ENCODE measurements around the gene PIK3AP1. TPM values are rescaled to one million over a fixed set of nuclear protein-coding genes. Genes with fewer than 3 reads are reported as not detected.

Gene PIK3AP1
- total RNA-seq, 1 experiment from 2014 or later = 3.7 TPM

- DNase-seq (no peak), ATAC-seq (peak; percentile 9; the same call in 1 of the 2 replicates)
- Histone ChIP-seq H3K4me2 (ENCODE audit: low read length) (peak overlapping the region; percentile 97), H3K27ac (ENCODE audit: low read length) (no peak overlapping the region), H3F3A (ENCODE audit: low read length, unreplicated experiment) (no peaks in the 10 kb centered on the region), H3K9ac (ENCODE audit: low read length) (no peak overlapping the region), H3K9me3 (ENCODE audit: low read length) (no peaks in the 10 kb centered on the region), H3K79me2 (ENCODE audit: low read length) (no peaks in the 10 kb centered on the region), H3K4me3 (ENCODE audit: low read length) (peak overlapping the region; percentile 77; the same call in 1 of the 2 replicates), H4K20me1 (ENCODE audit: low read length) (no peaks in the 10 kb centered on the region), H3K27me3 (ENCODE audit: low read length) (no peaks in the 10 kb centered on the region), H3K9me2 (replicated peaks; ENCODE audit: low read length) (no peaks in the 10 kb centered on the region), H3K36me3 (ENCODE audit: low read depth, low read length) (no peaks in the 10 kb centered on the region), H2AFZ (ENCODE audit: low read length) (peak overlapping the region; percentile 97), H3K4me1 (ENCODE audit: insufficient read depth, low read length) (peaks cover 11% of the 10 kb centered on the region)
- intact Hi-C loops (cut with micrococcal nuclease) = loop anchor here (5.0 kb wide), 1 partner anchor 111 kb away; the partner anchor contains the start of gene LCOR
- CTCF ChIA-PET = interaction anchor here (0.5 kb wide), 1 partner anchor 81 kb away, joined by 4 read pairs; no protein-coding TSS in a partner anchor
- no TSS peak for BruUV-seq (replicated peaks)
- TF ChIP-seq, protein P1, sequence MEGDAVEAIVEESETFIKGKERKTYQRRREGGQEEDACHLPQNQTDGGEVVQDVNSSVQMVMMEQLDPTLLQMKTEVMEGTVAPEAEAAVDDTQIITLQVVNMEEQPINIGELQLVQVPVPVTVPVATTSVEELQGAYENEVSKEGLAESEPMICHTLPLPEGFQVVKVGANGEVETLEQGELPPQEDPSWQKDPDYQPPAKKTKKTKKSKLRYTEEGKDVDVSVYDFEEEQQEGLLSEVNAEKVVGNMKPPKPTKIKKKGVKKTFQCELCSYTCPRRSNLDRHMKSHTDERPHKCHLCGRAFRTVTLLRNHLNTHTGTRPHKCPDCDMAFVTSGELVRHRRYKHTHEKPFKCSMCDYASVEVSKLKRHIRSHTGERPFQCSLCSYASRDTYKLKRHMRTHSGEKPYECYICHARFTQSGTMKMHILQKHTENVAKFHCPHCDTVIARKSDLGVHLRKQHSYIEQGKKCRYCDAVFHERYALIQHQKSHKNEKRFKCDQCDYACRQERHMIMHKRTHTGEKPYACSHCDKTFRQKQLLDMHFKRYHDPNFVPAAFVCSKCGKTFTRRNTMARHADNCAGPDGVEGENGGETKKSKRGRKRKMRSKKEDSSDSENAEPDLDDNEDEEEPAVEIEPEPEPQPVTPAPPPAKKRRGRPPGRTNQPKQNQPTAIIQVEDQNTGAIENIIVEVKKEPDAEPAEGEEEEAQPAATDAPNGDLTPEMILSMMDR (conservative IDR thresholded peaks at IDR 0.05; ENCODE audit: low read depth, low read length) = no peak
- TF ChIP-seq EZH2phosphoT487 (IDR thresholded peaks at IDR 0.05; ENCODE audit: borderline replicate concordance, low read length) (no peak), EZH2 (IDR thresholded peaks at IDR 0.05; ENCODE audit: low read length, unreplicated experiment) (no peak)
- POLR2A ChIA-PET (ENCODE audit: unreplicated experiment) = no interaction called here
These were observed 876 bp upstream of the PIK3AP1 start for GRCh38 chr10:96721207-96721572.

DNA sequence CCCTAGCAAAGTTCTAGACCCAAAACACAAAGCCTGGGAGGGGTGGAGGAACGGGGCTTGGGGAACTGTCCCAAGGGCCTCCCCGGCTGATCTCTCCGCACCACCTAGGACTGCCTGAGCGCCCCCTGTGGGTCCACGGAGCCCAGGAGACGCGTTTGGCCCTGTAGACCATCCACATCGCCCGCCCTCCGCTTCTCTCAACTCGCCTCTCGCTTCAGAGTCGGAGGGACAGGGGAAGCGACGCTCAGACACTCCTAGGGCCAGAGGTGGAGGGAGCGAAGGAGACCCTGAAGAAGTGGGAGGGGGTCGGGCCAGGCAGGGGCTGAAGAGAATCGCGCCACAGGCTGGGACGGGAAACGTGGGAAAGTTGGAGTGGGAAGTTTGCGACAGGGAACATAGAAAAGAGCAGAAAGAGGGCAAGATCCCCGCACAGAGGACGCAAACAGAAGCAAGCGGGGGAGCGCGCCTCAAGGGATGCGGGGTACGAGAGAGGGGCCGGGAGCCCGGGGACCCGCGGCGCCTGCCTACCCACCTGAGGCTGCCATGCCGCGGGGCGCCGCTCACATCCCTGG lies 378 bp downstream of the PIK3AP1 start:
- ChIA-PET POLR2A (ENCODE audit: unreplicated experiment) (no interaction called here), CTCF (no interaction called here)
- TF ChIP-seq EZH2 (IDR thresholded peaks at IDR 0.05; ENCODE audit: low read length, unreplicated experiment) = no peak
- TF ChIP-seq, protein P1 (conservative IDR thresholded peaks at IDR 0.05; ENCODE audit: low read depth, low read length) = peak; percentile 61
- TF ChIP-seq EZH2phosphoT487 (IDR thresholded peaks at IDR 0.05; ENCODE audit: borderline replicate concordance, low read length) = no peak
- peaks cover 11% of the 10 kb centered on the region for H3K4me1 ChIP-seq (ENCODE audit: insufficient read depth, low read length)
- H3K9me2 ChIP-seq (replicated peaks; ENCODE audit: low read length) = no peaks in the 10 kb centered on the region
- intact Hi-C loops (cut with micrococcal nuclease) = loop anchor here (5.0 kb wide), 1 partner anchor 112 kb away; the partner anchor contains the start of gene LCOR
- no peaks in the 10 kb centered on the region for H3K9me3 ChIP-seq (ENCODE audit: low read length)
- no peaks in the 10 kb centered on the region for H4K20me1 ChIP-seq (ENCODE audit: low read length)
- H2AFZ ChIP-seq (ENCODE audit: low read length) = peak overlapping the region; percentile 97
- H3K4me3 ChIP-seq (ENCODE audit: low read length) = peak overlapping the region; percentile 77
- no peaks in the 10 kb centered on the region for H3K79me2 ChIP-seq (ENCODE audit: low read length)
- DNase-seq = peak; percentile 47
- H3K4me2 ChIP-seq (ENCODE audit: low read length) = peak overlapping the region; percentile 97
- BruUV-seq (replicated peaks) = no TSS peak
- H3K27ac ChIP-seq (ENCODE audit: low read length) = no peak overlapping the region
- H3K36me3 ChIP-seq (ENCODE audit: low read depth, low read length) = no peaks in the 10 kb centered on the region
- H3K9ac ChIP-seq (ENCODE audit: low read length) = no peak overlapping the region; the same call in 1 of the 2 replicates
- H3F3A ChIP-seq (ENCODE audit: low read length, unreplicated experiment) = no peaks in the 10 kb centered on the region
- ATAC-seq = peak; percentile 72
- no peaks in the 10 kb centered on the region for H3K27me3 ChIP-seq (ENCODE audit: low read length)

DNA sequence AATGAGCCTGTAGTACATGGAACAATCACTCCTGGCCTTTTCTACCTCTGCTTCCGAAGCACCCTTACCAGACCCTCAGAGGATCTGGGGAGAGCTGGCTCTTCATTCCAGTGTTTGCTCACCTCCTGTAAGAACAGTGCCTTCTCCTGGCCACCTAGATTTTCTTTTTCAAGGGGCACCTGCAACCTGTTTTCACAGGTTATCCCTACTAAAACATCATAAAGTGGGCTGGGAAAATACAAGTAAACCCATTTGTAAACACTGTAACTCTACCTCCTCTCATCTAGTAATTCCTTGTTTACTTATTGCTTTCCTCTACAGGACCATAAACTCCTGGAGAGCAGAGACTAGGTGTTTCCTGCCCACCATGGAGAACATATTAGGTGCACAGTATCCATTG lies 1.1 kb downstream of the PIK3AP1 start:
- TF ChIP-seq EZH2 (IDR thresholded peaks at IDR 0.05; ENCODE audit: low read length, unreplicated experiment) (no peak), EZH2phosphoT487 (IDR thresholded peaks at IDR 0.05; ENCODE audit: borderline replicate concordance, low read length) (no peak)
- TF ChIP-seq, protein P1 (conservative IDR thresholded peaks at IDR 0.05; ENCODE audit: low read depth, low read length) = no peak
- H2AFZ ChIP-seq (ENCODE audit: low read length) = no peak overlapping the region
- peak overlapping the region; percentile 97; the same call in 1 of the 2 replicates for H3K4me2 ChIP-seq (ENCODE audit: low read length)
- POLR2A ChIA-PET (ENCODE audit: unreplicated experiment) = no interaction called here
- no peak overlapping the region for H3K27ac ChIP-seq (ENCODE audit: low read length)
- no peaks in the 10 kb centered on the region for H3F3A ChIP-seq (ENCODE audit: low read length, unreplicated experiment)
- ATAC-seq (no peak), DNase-seq (no peak)
- CTCF ChIA-PET = no interaction called here
- no peaks in the 10 kb centered on the region for H3K36me3 ChIP-seq (ENCODE audit: low read depth, low read length)
- H3K9me3 ChIP-seq (ENCODE audit: low read length) = no peaks in the 10 kb centered on the region
- no peaks in the 10 kb centered on the region for H3K9me2 ChIP-seq (replicated peaks; ENCODE audit: low read length)
- no peaks in the 10 kb centered on the region for H4K20me1 ChIP-seq (ENCODE audit: low read length)
- H3K79me2 ChIP-seq (ENCODE audit: low read length) = no peaks in the 10 kb centered on the region
- H3K4me3 ChIP-seq (ENCODE audit: low read length) = no peak overlapping the region
- H3K4me1 ChIP-seq (ENCODE audit: insufficient read depth, low read length) = peaks cover 11% of the 10 kb centered on the region
- intact Hi-C loops (cut with micrococcal nuclease) = no loop called here
- TSS peak; percentile 29 for BruUV-seq (replicated peaks)
- H3K9ac ChIP-seq (ENCODE audit: low read length) = no peak overlapping the region
- H3K27me3 ChIP-seq (ENCODE audit: low read length) = no peaks in the 10 kb centered on the region

All from PC-3 (cell line).